ENCODE measurements around the gene DENND1B. TPM values are rescaled to one million over a fixed set of nuclear protein-coding genes. Genes with fewer than 3 reads are reported as not detected.

DENND1B gene
- total RNA-seq, 1 experiment from 2014 or later: 28.2 TPM

- intact Hi-C loops (cut with micrococcal nuclease; ENCODE audit: unreplicated experiment): loop anchor here (5.0 kb wide), 1 partner anchor 79 kb away; no protein-coding TSS in a partner anchor
- Mint-ChIP-seq H3K27ac (ENCODE audit: unreplicated experiment) (peak overlapping the region; percentile 86), H3K4me3 (ENCODE audit: low read depth, unreplicated experiment) (peak overlapping the region; percentile 13)
Measured at GRCh38 chr1:197782722-197783360, 7.6 kb upstream of the DENND1B start.

GRCh38 chr1:197781968-197782721 is 6.9 kb upstream of the DENND1B start:
- H3K36me3 Mint-ChIP-seq (ENCODE audit: insufficient read depth, unreplicated experiment): peaks cover 5% of the 10 kb centered on the region
- intact Hi-C loops (cut with micrococcal nuclease; ENCODE audit: unreplicated experiment): loop anchor here (5.0 kb wide), 1 partner anchor 80 kb away; no protein-coding TSS in a partner anchor
- no TSS peak for BruUV-seq (replicated peaks)
- H3K27me3 Mint-ChIP-seq (ENCODE audit: unreplicated experiment): no peaks in the 10 kb centered on the region
- peak overlapping the region; percentile 86 for H3K27ac Mint-ChIP-seq (ENCODE audit: unreplicated experiment)
- H3K9me3 Mint-ChIP-seq (ENCODE audit: low read depth, unreplicated experiment): peaks cover 5% of the 10 kb centered on the region
- no peak overlapping the region for H3K4me3 Mint-ChIP-seq (ENCODE audit: low read depth, unreplicated experiment)
- TF ChIP-seq CTCF (IDR thresholded peaks at IDR 0.05; ENCODE audit: unreplicated experiment): no peak
- H3K4me1 Mint-ChIP-seq (ENCODE audit: low read depth, unreplicated experiment): peaks cover 40% of the 10 kb centered on the region
- DNase-seq: no peak
- CTCF ChIA-PET: no interaction called here

More at GRCh38 chr1:197782722-197783360, 7.6 kb upstream of the DENND1B start:
- DNase-seq: no peak
- no TSS peak for BruUV-seq (replicated peaks)
- Mint-ChIP-seq H3K4me1 (ENCODE audit: low read depth, unreplicated experiment) (peaks cover 40% of the 10 kb centered on the region), H3K9me3 (ENCODE audit: low read depth, unreplicated experiment) (peaks cover 5% of the 10 kb centered on the region), H3K27me3 (ENCODE audit: unreplicated experiment) (no peaks in the 10 kb centered on the region), H3K36me3 (ENCODE audit: insufficient read depth, unreplicated experiment) (peaks cover 5% of the 10 kb centered on the region)
- CTCF ChIA-PET: interaction anchor here (1.0 to 1.2 kb wide), 3 partner anchors 11 to 134 kb away, joined by 3 to 9 read pairs (median 5); partner anchors contain the start of gene LHX9
- no peak for TF ChIP-seq CTCF (IDR thresholded peaks at IDR 0.05; ENCODE audit: unreplicated experiment)

GRCh38 chr1:197779921-197780320 is 4.6 kb upstream of the DENND1B start:
- no peak for DNase-seq
- peaks cover 55% of the 10 kb centered on the region for H3K4me1 Mint-ChIP-seq (ENCODE audit: low read depth, unreplicated experiment)
- CTCF ChIA-PET: interaction anchor here (0.6 kb wide), 1 partner anchor 335 kb away, joined by 3 read pairs; no protein-coding TSS in a partner anchor
- intact Hi-C loops (cut with micrococcal nuclease; ENCODE audit: unreplicated experiment): loop anchor here (5.0 kb wide), 2 partner anchors 82 to 163 kb away; no protein-coding TSS in a partner anchor
- peaks cover 17% of the 10 kb centered on the region for H3K36me3 Mint-ChIP-seq (ENCODE audit: insufficient read depth, unreplicated experiment)
- no TSS peak for BruUV-seq (replicated peaks)
- peaks cover 3% of the 10 kb centered on the region for H3K9me3 Mint-ChIP-seq (ENCODE audit: low read depth, unreplicated experiment)
- no peak for TF ChIP-seq CTCF (IDR thresholded peaks at IDR 0.05; ENCODE audit: unreplicated experiment)
- no peaks in the 10 kb centered on the region for H3K27me3 Mint-ChIP-seq (ENCODE audit: unreplicated experiment)
- H3K4me3 Mint-ChIP-seq (ENCODE audit: low read depth, unreplicated experiment): no peak overlapping the region
- H3K27ac Mint-ChIP-seq (ENCODE audit: unreplicated experiment): no peak overlapping the region

GRCh38 chr1:197778366-197778945 is 3.2 kb upstream of the DENND1B start:
- Mint-ChIP-seq H3K9me3 (ENCODE audit: low read depth, unreplicated experiment) (peaks cover 3% of the 10 kb centered on the region), H3K36me3 (ENCODE audit: insufficient read depth, unreplicated experiment) (peaks cover 29% of the 10 kb centered on the region), H3K27me3 (ENCODE audit: unreplicated experiment) (no peaks in the 10 kb centered on the region), H3K27ac (ENCODE audit: unreplicated experiment) (peak overlapping the region; percentile 15), H3K4me1 (ENCODE audit: low read depth, unreplicated experiment) (peaks cover 51% of the 10 kb centered on the region), H3K4me3 (ENCODE audit: low read depth, unreplicated experiment) (no peak overlapping the region)
- intact Hi-C loops (cut with micrococcal nuclease; ENCODE audit: unreplicated experiment): loop anchor here (5.0 kb wide), 1 partner anchor 161 kb away; no protein-coding TSS in a partner anchor
- CTCF ChIA-PET: interaction anchor here (0.7 kb wide), 1 partner anchor 11 kb away, joined by 3 read pairs; no protein-coding TSS in a partner anchor
- no peak for TF ChIP-seq CTCF (IDR thresholded peaks at IDR 0.05; ENCODE audit: unreplicated experiment)
- no TSS peak for BruUV-seq (replicated peaks)
- DNase-seq: no peak

Measured in Calu3 (cell line).